H1 (cell line): ENCODE data around the gene CYTH1. TPM values are rescaled to one million over a fixed set of nuclear protein-coding genes. Genes with fewer than 3 reads are reported as not detected.

Source experiments
- CTCF ChIA-PET: fragments of 300-600 bp; sonication (Branson Sonifier 250); formaldehyde crosslinking; loops from one replicate; lab custom pipeline; 2021; ENCODE audit not compliant: partially characterized antibody; lab: Charles Lee
- POLR2A ChIA-PET: fragments of 300-600 bp; sonication (Branson Sonifier 250); formaldehyde crosslinking; loops from one replicate; lab custom pipeline; 2021; ENCODE audit warnings: inconsistent platforms; ENCODE audit not compliant: partially characterized antibody; lab: Charles Lee
- DNase-seq, 2 experiments: peaks; one replicate each; pipeline versions ENCODE4 v3.0.0 to v3.0.0-alpha.2; 2010 to 2022; ENCODE audit warnings: low spot score in 2 of 2, low read depth in 1 of 2, mixed read lengths in 1 of 2
- FAIRE-seq: peaks from 2 replicates; lab custom pipeline; 2011; peaks lifted over from hg19 to GRCh38; lab: Jason Lieb, UNC
- H2AFZ ChIP-seq: 2 replicates; pipeline ENCODE4 v1.8.1; 2012; ENCODE audit warnings: low read length, inconsistent platforms
- H2AK5ac ChIP-seq: 2 replicates; pipeline ENCODE4 v1.6.1; 2013; ENCODE audit warnings: low read depth, low read length
- H2BK120ac ChIP-seq: replicated peaks from 2 replicates; pipeline ENCODE3; 2013; ENCODE audit warnings: low read depth, low read length, inconsistent platforms
- H2BK12ac ChIP-seq: 2 replicates; pipeline ENCODE4 v1.6.1; 2013; ENCODE audit warnings: low read depth, low read length
- H2BK15ac ChIP-seq: 2 replicates; pipeline ENCODE4 v1.6.1; 2013; ENCODE audit warnings: low read length
- H2BK20ac ChIP-seq: 2 replicates; pipeline ENCODE4 v1.6.1; 2013; ENCODE audit warnings: low read length
- H2BK5ac ChIP-seq: 2 replicates; pipeline ENCODE4 v1.6.1; 2013; ENCODE audit warnings: low read depth, low read length
- H3K14ac ChIP-seq: 2 replicates; pipeline ENCODE4 v1.6.1; 2013; ENCODE audit warnings: inconsistent platforms; ENCODE audit not compliant: insufficient read length
- H3K18ac ChIP-seq: 2 replicates; pipeline ENCODE4 v1.6.1; 2013; ENCODE audit warnings: low read length; ENCODE audit errors: extremely low read depth
- H3K23ac ChIP-seq: 2 replicates; pipeline ENCODE4 v1.6.1; 2013; ENCODE audit warnings: inconsistent platforms; ENCODE audit not compliant: insufficient read length
- H3K23me2 ChIP-seq: 2 replicates; pipeline ENCODE4 v1.6.1; 2013; ENCODE audit warnings: low read depth, low read length
- H3K27ac ChIP-seq: 2 replicates; pipeline ENCODE4 v1.6.1; 2011; ENCODE audit warnings: low read depth, low read length, inconsistent platforms
- H3K27me3 ChIP-seq, 4 experiments: replicated peaks in 1 of 4; 1 replicate in 1 of 4; 2 replicates in 3 of 4; pipeline versions ENCODE4 v1.6.1 to v1.8.1; 2011 to 2013; ENCODE audit warnings: low read length in 3 of 4, mild to moderate bottlenecking in 3 of 4, inconsistent platforms in 2 of 4, mixed read lengths in 2 of 4, moderate library complexity in 1 of 4; ENCODE audit not compliant: control insufficient read depth in 3 of 4, insufficient read depth in 3 of 4; ENCODE audit errors: extremely low read depth in 1 of 4
- H3K36me3 ChIP-seq, 4 experiments: 2 replicates each; pipeline versions ENCODE4 v1.6.1 to v1.8.1; 2011 to 2013; ENCODE audit warnings: mild to moderate bottlenecking in 4 of 4, low read length in 3 of 4, moderate library complexity in 2 of 4, control low read depth in 1 of 4, inconsistent platforms in 1 of 4; ENCODE audit not compliant: insufficient read depth in 4 of 4, control insufficient read depth in 2 of 4
- H3K4ac ChIP-seq: replicated peaks from 2 replicates; pipeline ENCODE3; 2013; ENCODE audit warnings: low read length, low read depth, mixed read lengths, inconsistent platforms; ENCODE audit not compliant: insufficient read length
- H3K4me1 ChIP-seq, 4 experiments: replicated peaks in 1 of 4; 1 replicate in 1 of 4; 2 replicates in 3 of 4; pipeline versions ENCODE4 v1.6.1 to v1.8.1; 2011 to 2013; ENCODE audit warnings: low read length in 3 of 4, inconsistent platforms in 2 of 4, mixed read lengths in 1 of 4; ENCODE audit not compliant: insufficient read depth in 4 of 4, control insufficient read depth in 3 of 4
- H3K4me2 ChIP-seq, 2 experiments: 2 replicates each; pipeline versions ENCODE4 v1.6.1 to v1.8.1; 2011 to 2013; ENCODE audit warnings: low read depth in 2 of 2, low read length in 2 of 2, control low read depth in 1 of 2, inconsistent platforms in 1 of 2, mild to moderate bottlenecking in 1 of 2; ENCODE audit not compliant: insufficient read depth in 1 of 2
- H3K4me3 ChIP-seq, 4 experiments: fragments of 200-600, 300-600 bp in 1 of 4; sonication (generic), shearing (Covaris generic), sonication (Bioruptor Twin) in 1 of 4; 2 replicates each; pipeline versions ENCODE4 v1.5.1 to v1.8.1; 2011 to 2016; ENCODE audit warnings: low read length in 4 of 4, low read depth in 3 of 4, control low read depth in 2 of 4, inconsistent platforms in 2 of 4, mild to moderate bottlenecking in 2 of 4, mixed read lengths in 1 of 4, moderate library complexity in 1 of 4; ENCODE audit not compliant: insufficient read depth in 2 of 4; ENCODE audit errors: extremely low read depth in 1 of 4
- H3K56ac ChIP-seq: replicated peaks from 2 replicates; pipeline ENCODE3; 2013; ENCODE audit warnings: low read depth, mild to moderate bottlenecking, mixed read lengths, low read length, inconsistent platforms; ENCODE audit not compliant: insufficient read length
- H3K79me1 ChIP-seq: 2 replicates; pipeline ENCODE4 v1.6.1; 2013; ENCODE audit warnings: low read depth, low read length, control low read depth
- H3K79me2 ChIP-seq, 2 experiments: 2 replicates each; pipeline versions ENCODE4 v1.6.1 to v1.8.1; 2012 to 2013; ENCODE audit warnings: low read length in 2 of 2, mild to moderate bottlenecking in 2 of 2, inconsistent platforms in 1 of 2; ENCODE audit not compliant: insufficient read depth in 2 of 2, control insufficient read depth in 1 of 2
- H3K9ac ChIP-seq, 4 experiments: replicated peaks in 1 of 4; 1 replicate in 1 of 4; 2 replicates in 3 of 4; pipeline versions ENCODE4 v1.6.1 to v1.8.1; 2011 to 2013; ENCODE audit warnings: low read depth in 3 of 4, low read length in 3 of 4, control low read depth in 2 of 4, mild to moderate bottlenecking in 2 of 4, moderate library complexity in 2 of 4, inconsistent platforms in 1 of 4; ENCODE audit errors: extremely low read depth in 1 of 4
- H3K9me3 ChIP-seq, 2 experiments: 2 replicates each; pipeline versions ENCODE4 v1.6.1 to v1.8.1; 2012 to 2013; ENCODE audit warnings: mild to moderate bottlenecking in 2 of 2, moderate library complexity in 2 of 2, control low read depth in 1 of 2, inconsistent platforms in 1 of 2, low read depth in 1 of 2, low read length in 1 of 2, mixed read lengths in 1 of 2; ENCODE audit not compliant: insufficient read depth in 2 of 2
- H4K20me1 ChIP-seq, 2 experiments: replicated peaks in 1 of 2; 2 replicates each; pipeline versions ENCODE3 to v1.8.1; 2011 to 2013; ENCODE audit warnings: inconsistent platforms in 2 of 2, low read length in 2 of 2, mild to moderate bottlenecking in 1 of 2; ENCODE audit not compliant: insufficient read depth in 2 of 2, control insufficient read depth in 1 of 2
- H4K5ac ChIP-seq: 2 replicates; pipeline ENCODE4 v1.6.1; 2013; ENCODE audit warnings: low read length, low read depth, mixed read lengths, inconsistent platforms; ENCODE audit not compliant: insufficient read length
- H4K8ac ChIP-seq: 2 replicates; pipeline ENCODE4 v1.8.0; 2013; ENCODE audit warnings: mild to moderate bottlenecking, moderate library complexity, low read length, inconsistent platforms; ENCODE audit not compliant: insufficient read depth; ENCODE audit errors: extremely low read depth
- H4K91ac ChIP-seq: replicated peaks from 2 replicates; pipeline ENCODE3; 2013; ENCODE audit warnings: low read length, mixed read lengths, inconsistent platforms; ENCODE audit not compliant: insufficient read length
- BCL11A ChIP-seq, 2 experiments: IDR thresholded peaks; one replicate each; pipeline ENCODE4 v1.6.1; 2011; ENCODE audit warnings: low read depth in 2 of 2, low read length in 2 of 2, mild to moderate bottlenecking in 2 of 2
- CBX5 ChIP-seq: fragments of 300-800, 300-1000 bp; sonication (generic); IDR thresholded peaks from 2 replicates; pipeline ENCODE4 v1.7.1; 2016; ENCODE audit warnings: antibody characterized with exemption, low read length, low read depth
- CEBPB ChIP-seq: IDR thresholded peaks from 2 replicates; pipeline ENCODE4 v1.6.1; 2012; ENCODE audit warnings: low read depth, low read length
- E2F6 ChIP-seq: IDR thresholded peaks from 2 replicates; pipeline ENCODE4 v1.6.1; 2012; ENCODE audit warnings: inconsistent platforms
- HDAC2 ChIP-seq, 2 experiments: fragments of 300-600 bp in 1 of 2; sonication (generic) in 1 of 2; IDR thresholded peaks; 2 replicates each; pipeline ENCODE4 v1.6.1; 2011 to 2012; ENCODE audit warnings: low read depth in 2 of 2, low read length in 2 of 2, mild to moderate bottlenecking in 2 of 2, moderate library complexity in 2 of 2, borderline replicate concordance in 1 of 2, inconsistent platforms in 1 of 2
- KDM1A ChIP-seq: fragments of 200-600, 300-600 bp; sonication (generic); IDR thresholded peaks from 2 replicates; pipeline ENCODE4 v1.7.1; 2016; ENCODE audit warnings: mild to moderate bottlenecking, low read length, borderline replicate concordance
- NANOG ChIP-seq: IDR thresholded peaks from 2 replicates; pipeline ENCODE4 v1.6.1; 2011; ENCODE audit warnings: low read length, low read depth, mild to moderate bottlenecking, inconsistent platforms; ENCODE audit not compliant: insufficient read depth, poor library complexity, severe bottlenecking
- RBBP5 ChIP-seq: IDR thresholded peaks from 2 replicates; pipeline ENCODE4 v1.7.1; 2012; ENCODE audit warnings: low read depth, mild to moderate bottlenecking, inconsistent platforms, low read length, moderate library complexity, borderline replicate concordance
- SIX5 ChIP-seq: IDR thresholded peaks from 2 replicates; pipeline ENCODE4 v1.6.1; 2011; ENCODE audit warnings: mild to moderate bottlenecking, low read depth, low read length
- USF2 ChIP-seq: IDR thresholded peaks from 2 replicates; pipeline ENCODE4 v1.6.1; 2011; ENCODE audit warnings: low read length, improper control_type of control experiment
- YY1 ChIP-seq: IDR thresholded peaks from 2 replicates; pipeline ENCODE4 v1.6.1; 2011; ENCODE audit warnings: low read depth, mild to moderate bottlenecking, low read length
- ZNF274 ChIP-seq: IDR thresholded peaks from 2 replicates; pipeline ENCODE4 v1.7.0; 2012; ENCODE audit warnings: low read length, borderline replicate concordance; ENCODE audit errors: extremely low read depth
- WGBS, 2 experiments: shearing (Covaris generic) in 1 of 2; methylation state at CpG; one replicate each; pipeline versions ENCODE4 v1.1.6 to v1.1.7; 2013 to 2015; ENCODE audit warnings: low lambda C conversion rate in 2 of 2, mixed read lengths in 2 of 2, inconsistent platforms in 1 of 2, low coverage in 1 of 2, missing lambda C conversion rate in 1 of 2; ENCODE audit not compliant: insufficient replicate concordance in 2 of 2, insufficient coverage in 1 of 2, insufficient read length in 1 of 2; ENCODE audit errors: extremely low coverage in 1 of 2, missing lambda C conversion rate in 1 of 2; 5-methylcytosine and 5-hydroxymethylcytosine counted together
- polyA plus RNA-seq, 7 experiments: library from polyadenylated mRNA; depleted of rRNA in 3 of 7; stranded (reverse) in 5 of 7; unstranded in 2 of 7; fragments of >200 nt in 5 of 7; fragments of 200-250 nt in 2 of 7; gene quantifications; 1 replicate in 5 of 7; 2 replicates in 1 of 7; 4 replicates in 1 of 7; pipeline versions ENCODE4 v1.2.1 to v1.2.3, GENCODE V29; 2011 to 2013; ENCODE audit warnings: missing spikeins in 2 of 7, mixed read lengths in 2 of 7
- total RNA-seq: library from RNA; stranded (reverse); fragmentation: NEBNext Ultra II Directional; extraction: Animal tissue kit (Norgen Biotek cat#: 25700); gene quantifications from 2 replicates; pipeline ENCODE4 v1.2.1, GENCODE V29; 2021

Gene CYTH1
- total and polyA plus RNA-seq, 2 of the 8 experiments (the other 6 are each of a cell fraction or from before 2014, with no cell fraction given), result 12.8 to 14.8 TPM

- Histone ChIP-seq H3K23ac (no peak overlapping the region), H4K5ac (no peak overlapping the region), H4K20me1 (peaks cover 0 to 5% of the 10 kb centered on the region in 2 experiments), H3K36me3 (no peaks in the 10 kb centered on the region), H3K27ac (no peak overlapping the region), H3K79me2 (no peaks in the 10 kb centered on the region; a peak in 1 of 4 replicates), H3K4me2 (no peak overlapping the region), H3K9ac (no peak overlapping the region), H4K8ac (no peak overlapping the region), H4K91ac (no peak overlapping the region), H3K79me1 (no peaks in the 10 kb centered on the region), H3K14ac (no peak overlapping the region), H2AFZ (no peak overlapping the region), H3K4me1 (peaks cover 0 to 1% (median 0%) of the 10 kb centered on the region in 4 experiments; a peak in 3 of 7 replicates), H3K18ac (no peak overlapping the region), H3K4ac (no peak overlapping the region), H2BK20ac (no peak overlapping the region), H3K4me3 (no peak overlapping the region), H2BK5ac (no peak overlapping the region), H2AK5ac (no peak overlapping the region; the same call in 1 of the 2 replicates), H2BK15ac (no peak overlapping the region), H2BK120ac (no peak overlapping the region), H3K23me2 (peaks cover 7% of the 10 kb centered on the region; the same call in 1 of the 2 replicates), H3K27me3 (no peaks in the 10 kb centered on the region), H3K9me3 (no peaks in the 10 kb centered on the region), H3K56ac (no peak overlapping the region), H2BK12ac (no peak overlapping the region)
- DNase-seq, result no peak
- FAIRE-seq, result no peak
- ChIA-PET CTCF (interaction anchor here (1.2 to 1.4 kb wide), 2 partner anchors 9 to 11 kb away, joined by 4 to 5 read pairs; no protein-coding TSS in a partner anchor), POLR2A (interaction anchor here (0.6 to 0.9 kb wide), 2 partner anchors 17 to 54 kb away, joined by 3 read pairs; no protein-coding TSS in a partner anchor)
- 85% methylated on average over 3 of the region's 3 CpGs; no CpG with 5 or more reads in 1 of the 2 experiments for WGBS, 2 experiments
- TF ChIP-seq ZNF274 (no peak), SIX5 (no peak), NANOG (no peak), CBX5 (no peak), USF2 (no peak), KDM1A (no peak), E2F6 (no peak), RBBP5 (no peak), YY1 (no peak), HDAC2 (IDR thresholded peaks at IDR 0.05; ENCODE audit: borderline replicate concordance in 1 of 2, low read depth in 2 of 2, low read length in 2 of 2) (no peak), BCL11A (IDR thresholded peaks at IDR 0.05; ENCODE audit: low read depth in 2 of 2, low read length in 2 of 2) (no peak), CEBPB (no peak)
Measured at GRCh38 chr17:78779850-78780249, 2.2 kb downstream of the CYTH1 start.
